HepG2 (cell line): ENCODE results near the gene RNF13. TPM values are rescaled to one million over a fixed set of nuclear protein-coding genes. Genes with fewer than 3 reads are reported as not detected.

Source experiments
- BATF2 ChIP-seq: sonication (generic); formaldehyde crosslinking; IDR thresholded peaks from 2 replicates; pipeline ENCODE4 v1.8.0; 2022; ENCODE audit warnings: mild to moderate bottlenecking, missing genetic modification reagents, moderate library complexity
- BRCA1 ChIP-seq: sonication (generic); formaldehyde crosslinking; IDR thresholded peaks from 2 replicates; pipeline ENCODE4 v1.4.0; 2020; ENCODE audit warnings: missing genetic modification reagents
- E2F5 ChIP-seq: sonication (generic); formaldehyde crosslinking; conservative IDR thresholded peaks from 2 replicates; pipeline ENCODE4 v1.4.0; 2020; ENCODE audit warnings: missing genetic modification reagents
- HMGXB3 ChIP-seq: sonication (generic); formaldehyde crosslinking; IDR thresholded peaks from 2 replicates; pipeline ENCODE4 v1.4.0; 2020; ENCODE audit warnings: missing genetic modification reagents, borderline replicate concordance
- NFAT5 ChIP-seq: sonication (generic); formaldehyde crosslinking; IDR thresholded peaks from 2 replicates; pipeline ENCODE4 v1.4.0; 2020; ENCODE audit warnings: missing genetic modification reagents
- NONO ChIP-seq, 2 experiments: fragments of 450-650 bp in 1 of 2; sonication (generic) in 1 of 2; formaldehyde crosslinking in 1 of 2; IDR thresholded peaks in 1 of 2; conservative IDR thresholded peaks in 1 of 2; 2 replicates each; pipeline versions ENCODE4 v1.6.1 to v1.8.0; 2017 to 2022; ENCODE audit warnings: mild to moderate bottlenecking in 1 of 2, missing genetic modification reagents in 1 of 2, moderate library complexity in 1 of 2
- RNF219 ChIP-seq: sonication (generic); formaldehyde crosslinking; IDR thresholded peaks from 2 replicates; pipeline ENCODE4 v1.5.0; 2020; ENCODE audit warnings: mild to moderate bottlenecking, missing genetic modification reagents
- SATB2 ChIP-seq: sonication (generic); formaldehyde crosslinking; IDR thresholded peaks from 2 replicates; pipeline ENCODE4 v1.5.0; 2020; ENCODE audit warnings: missing genetic modification reagents
- SP2 ChIP-seq: sonication (generic); formaldehyde crosslinking; IDR thresholded peaks from 2 replicates; pipeline ENCODE4 v1.5.1; 2020; ENCODE audit warnings: mild to moderate bottlenecking, missing genetic modification reagents
- TEAD3 ChIP-seq: optimal IDR thresholded peaks from 2 replicates; pipeline ENCODE3; 2016; ENCODE audit warnings: borderline replicate concordance
- YY1 ChIP-seq: IDR thresholded peaks from 2 replicates; pipeline ENCODE4 v1.6.1; 2011; ENCODE audit warnings: low read length, low read depth, moderate library complexity, mild to moderate bottlenecking; ENCODE audit not compliant: insufficient read depth, insufficient replicate concordance
- ZNF354B ChIP-seq: sonication (generic); formaldehyde crosslinking; IDR thresholded peaks from 2 replicates; pipeline ENCODE4 v1.8.0; 2022; ENCODE audit warnings: mild to moderate bottlenecking, missing genetic modification reagents
- ZNF710 ChIP-seq: sonication (generic); formaldehyde crosslinking; IDR thresholded peaks from 2 replicates; pipeline ENCODE4 v1.5.0; 2020; ENCODE audit warnings: mild to moderate bottlenecking, missing genetic modification reagents, borderline replicate concordance
- polyA plus RNA-seq, 8 experiments: library from polyadenylated mRNA; depleted of rRNA in 3 of 8; stranded (reverse) in 7 of 8; unstranded in 1 of 8; fragments of >200 nt; fragmentation: Illumina TruSeq in 4 of 8; extraction: Trizol in 4 of 8; gene quantifications; 2 replicates each; pipeline versions ENCODE4 v1.2.1 to v1.2.3, GENCODE V29; 2011 to 2016; ENCODE audit warnings: low read depth in 4 of 8, missing spikeins in 1 of 8, mixed read lengths in 1 of 8; ENCODE audit not compliant: insufficient read depth in 1 of 8
- total RNA-seq, 5 experiments: library from RNA; depleted of rRNA; stranded (reverse); fragments of >200 nt; fragmentation: Illumina TruSeq; extraction: Trizol; gene quantifications; 2 replicates each; pipeline ENCODE4 v1.2.3, GENCODE V29; 2016; ENCODE audit warnings: low read depth in 1 of 5

The RNF13 gene
- total and polyA plus RNA-seq, 2 of the 13 experiments (the other 11 are each of a cell fraction or from before 2014, with no cell fraction given) = 39.8 to 46.0 TPM

GRCh38 chr3:149812165-149812605, 830 bp upstream of the RNF13 start (continued):
- TF ChIP-seq SP2 (CRISPR knock-in tag) (no peak), ZNF354B (CRISPR knock-in tag) (no peak), TEAD3 (CRISPR knock-in tag) (peak; percentile 18), BRCA1 (CRISPR knock-in tag) (no peak), RNF219 (CRISPR knock-in tag) (0 out of 2 replicates have a peak, but pooled peaks have one; percentile 51), NONO (IDR thresholded peaks at IDR 0.05) (no peak), NONO (CRISPR knock-in tag; conservative IDR thresholded peaks at IDR 0.05) (no peak), SATB2 (no peak), YY1 (no peak), HMGXB3 (CRISPR knock-in tag) (no peak), BATF2 (CRISPR knock-in tag) (no peak), NFAT5 (CRISPR knock-in tag) (no peak), E2F5 (CRISPR knock-in tag) (no peak), ZNF710 (CRISPR knock-in tag) (no peak)
